Occipital lobe (tissue), 2 donors: ENCODE results near the gene FBXL7. TPM values are rescaled to one million over a fixed set of nuclear protein-coding genes. Genes with fewer than 3 reads are reported as not detected.

ENCODE experiments used
- DNase-seq: peaks from one replicate; lab custom pipeline; 2025; lab: John Stamatoyannopoulos, UW
- total RNA-seq: library from RNA; depleted of rRNA; stranded (reverse); fragments of >200 nt; gene quantifications from one replicate; pipeline ENCODE4 v1.2.3, GENCODE V29; 2014

Gene FBXL7
- total RNA-seq, 1 donor from 2014 or later = 3.0 TPM

GRCh38 chr5:15655683-15656082 lies 155.7 kb downstream of the FBXL7 start:
- DNase-seq = no peak

- DNase-seq = no peak
These were observed 165.0 kb downstream of the FBXL7 start for GRCh38 chr5:15664961-15665360.

- no peak for DNase-seq
These were observed 169.8 kb downstream of the FBXL7 start for GRCh38 chr5:15669826-15670225.

GRCh38 chr5:15674716-15675115 lies 174.7 kb downstream of the FBXL7 start:
- no peak for DNase-seq

GRCh38 chr5:15676591-15676990 lies 176.6 kb downstream of the FBXL7 start:
- DNase-seq = no peak

- no peak for DNase-seq
These were observed 179.2 kb downstream of the FBXL7 start for GRCh38 chr5:15679161-15679560.

- DNase-seq = no peak
These were observed 180.5 kb downstream of the FBXL7 start for GRCh38 chr5:15680455-15680854.

GRCh38 chr5:15682122-15682521 lies 182.1 kb downstream of the FBXL7 start:
- no peak for DNase-seq

GRCh38 chr5:15682566-15682965 lies 182.6 kb downstream of the FBXL7 start:
- no peak for DNase-seq

- DNase-seq = no peak
These were observed 183.4 kb downstream of the FBXL7 start for GRCh38 chr5:15683332-15683731.

GRCh38 chr5:15687401-15687800 lies 187.4 kb downstream of the FBXL7 start:
- no peak for DNase-seq

GRCh38 chr5:15689836-15690235 lies 189.9 kb downstream of the FBXL7 start:
- no peak for DNase-seq

GRCh38 chr5:15690611-15691010 lies 190.6 kb downstream of the FBXL7 start:
- no peak for DNase-seq

- DNase-seq = no peak
These were observed 191.5 kb downstream of the FBXL7 start for GRCh38 chr5:15691521-15691920.

- DNase-seq = no peak
These were observed 192.9 kb downstream of the FBXL7 start for GRCh38 chr5:15692706-15693381.

GRCh38 chr5:15693382-15693728 lies 193.4 kb downstream of the FBXL7 start:
- no peak for DNase-seq

- DNase-seq = no peak
These were observed 194.0 kb downstream of the FBXL7 start for GRCh38 chr5:15693933-15694332.

- DNase-seq = no peak
These were observed 194.8 kb downstream of the FBXL7 start for GRCh38 chr5:15694696-15695214.

- no peak for DNase-seq
These were observed 195.3 kb downstream of the FBXL7 start for GRCh38 chr5:15695215-15695731.

- DNase-seq = no peak
These were observed 200.4 kb downstream of the FBXL7 start for GRCh38 chr5:15700373-15700772.

- DNase-seq = no peak
These were observed 202.1 kb downstream of the FBXL7 start for GRCh38 chr5:15702102-15702501.

- DNase-seq = no peak
These were observed 203.9 kb downstream of the FBXL7 start for GRCh38 chr5:15703901-15704300.

- no peak for DNase-seq
These were observed 204.5 kb downstream of the FBXL7 start for GRCh38 chr5:15704397-15704947.
